Activated T-helper 9 cell treated with anti-CD3 and anti-CD28 coated beads, Interleukin-2, amount 50 U/mL, for 16 hours (primary cell): ENCODE data around the gene DGKK.
"Not testable (repeated sequence)": the region's sequence is repeated elsewhere in the genome, so short reads cannot be mapped to it uniquely, and the experiment has no call there.

Experiments used
- DNase-seq: peaks from one replicate; pipeline ENCODE4 v3.0.0-alpha.2; 2020; ENCODE audit warnings: low read depth

The DGKK gene

DNA sequence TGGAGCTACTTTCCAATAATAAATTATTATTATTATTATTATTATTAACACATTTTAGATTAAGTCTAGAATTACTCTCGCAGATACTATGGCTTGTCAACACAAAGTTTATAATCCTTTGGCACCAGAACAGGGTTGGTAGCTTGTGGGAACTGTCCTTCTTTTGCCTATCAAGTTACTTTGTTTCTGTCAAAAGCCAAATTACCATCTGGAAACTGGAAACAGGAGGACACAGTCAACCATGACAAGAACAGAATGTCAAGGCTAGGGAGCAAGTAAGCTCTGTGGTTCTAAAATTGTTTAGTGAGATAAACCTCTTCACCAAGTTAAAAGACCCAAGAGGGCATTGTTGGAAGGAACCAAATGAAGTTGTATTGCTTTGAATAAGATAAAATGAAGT, 42.5 kb downstream of the DGKK start:
- DNase-seq: no peak

GRCh38 chrX:50407976-50408375, 62.6 kb downstream of the DGKK start:
- DNase-seq: no peak

DNA sequence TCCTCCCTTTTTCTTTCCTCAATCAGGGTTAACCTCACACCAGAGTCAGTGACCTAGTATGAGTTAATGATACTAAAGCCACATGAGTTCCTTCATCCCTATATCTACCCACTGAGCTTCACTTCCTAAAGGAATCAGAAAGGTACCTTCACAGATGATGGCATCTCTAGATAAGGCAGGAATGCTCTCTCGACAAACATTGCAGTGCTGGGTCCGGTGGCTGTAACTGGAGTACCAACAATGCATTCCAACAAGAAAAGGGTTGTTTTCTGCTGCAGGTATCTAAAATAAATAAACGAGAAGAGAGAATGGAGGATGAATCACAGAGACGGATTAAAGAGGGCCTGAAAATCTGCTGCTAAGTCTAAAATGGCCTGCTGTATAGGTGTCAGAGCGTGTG, 66.7 kb downstream of the DGKK start:
- no peak for DNase-seq

DNA sequence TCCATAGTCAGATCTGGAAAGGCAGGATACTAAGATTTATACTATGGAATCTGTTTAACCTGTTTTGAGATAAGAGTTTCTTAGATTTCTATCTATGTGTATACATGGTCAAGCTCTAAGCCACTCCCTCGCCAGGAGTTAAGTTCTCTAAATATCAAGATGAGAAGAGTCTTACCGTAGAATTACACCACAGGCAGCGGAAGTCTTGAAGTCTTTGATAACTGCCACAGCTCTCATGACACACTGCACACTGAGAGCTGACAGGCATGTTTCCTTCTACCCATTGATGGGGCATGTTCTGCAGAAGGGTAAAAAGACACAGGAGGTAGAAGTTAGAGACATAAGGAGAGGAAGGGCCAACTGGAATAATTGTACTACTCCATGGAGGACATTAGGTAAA, 67.7 kb downstream of the DGKK start:
- DNase-seq: no peak

DNA sequence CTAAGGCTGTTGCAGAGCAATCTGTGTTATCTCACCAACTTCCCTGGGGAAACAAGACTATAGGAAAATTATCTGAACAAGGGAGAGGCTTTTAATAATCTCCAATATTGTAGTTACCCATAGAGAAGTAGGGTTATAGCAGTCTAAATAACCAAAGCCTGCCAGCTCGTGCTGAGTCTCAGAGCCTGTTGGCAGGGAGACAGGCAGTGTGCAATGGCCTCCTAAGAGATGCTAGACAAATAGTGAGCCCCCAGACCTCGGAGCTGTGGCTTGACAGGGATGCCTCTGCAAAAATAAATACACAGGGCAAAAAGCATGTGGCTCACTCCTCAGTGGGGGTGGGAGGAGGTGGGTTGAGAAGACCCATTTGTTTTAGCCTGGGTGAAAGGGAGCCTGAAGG, 76.7 kb downstream of the DGKK start:
- no peak for DNase-seq

DNA sequence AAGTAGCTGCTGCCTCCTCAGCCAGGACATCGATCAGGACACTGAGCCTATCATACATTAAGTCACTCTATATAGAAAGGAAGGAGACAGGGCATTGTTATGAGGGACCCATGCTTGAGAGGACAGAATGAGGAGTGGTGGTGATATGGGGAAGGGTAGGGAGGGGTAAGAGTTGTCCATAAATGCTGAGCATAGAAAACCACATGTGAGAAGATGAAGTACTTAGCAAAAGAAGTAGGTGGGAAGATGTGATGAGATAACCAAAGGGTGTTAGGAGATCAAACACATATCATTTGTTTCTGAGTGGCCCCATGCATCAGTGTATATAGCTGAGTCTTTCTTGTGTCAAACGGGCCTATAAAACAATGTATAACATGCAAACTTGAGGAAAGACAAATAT, 84.1 kb downstream of the DGKK start:
- DNase-seq: no peak

DNA sequence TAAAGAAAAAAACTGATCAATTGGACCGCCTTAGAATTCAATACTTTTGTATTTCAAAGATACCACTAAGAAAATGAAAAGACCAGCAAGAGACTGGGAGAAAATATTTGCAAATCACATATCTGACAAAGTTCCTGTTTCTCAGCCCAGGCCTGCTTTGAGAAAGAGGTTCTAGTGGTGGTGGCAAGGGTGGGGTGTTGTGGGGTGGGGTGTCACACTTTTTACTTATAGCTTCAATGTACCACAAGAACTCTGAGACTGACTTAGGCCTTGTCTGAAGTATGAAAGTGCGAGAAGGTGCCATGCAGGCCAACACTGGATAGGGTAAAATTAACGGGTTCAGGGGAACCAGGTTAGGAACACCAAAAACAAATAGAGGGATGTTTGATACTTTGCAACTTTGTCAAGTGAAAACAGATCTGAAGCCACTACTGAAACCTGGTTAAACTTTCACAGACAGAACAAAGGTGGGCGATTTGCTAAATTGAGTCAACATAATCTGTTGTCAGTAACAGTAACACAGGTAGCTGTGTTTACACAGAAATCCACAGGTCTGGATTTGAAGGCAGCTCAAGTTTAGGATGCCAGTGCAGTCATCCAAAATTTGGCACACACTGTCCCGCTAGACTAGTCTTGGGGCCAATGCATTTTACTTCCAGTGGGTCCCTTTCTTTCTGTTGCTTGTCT, 88.8 kb downstream of the DGKK start:
- DNase-seq: no peak

DNA sequence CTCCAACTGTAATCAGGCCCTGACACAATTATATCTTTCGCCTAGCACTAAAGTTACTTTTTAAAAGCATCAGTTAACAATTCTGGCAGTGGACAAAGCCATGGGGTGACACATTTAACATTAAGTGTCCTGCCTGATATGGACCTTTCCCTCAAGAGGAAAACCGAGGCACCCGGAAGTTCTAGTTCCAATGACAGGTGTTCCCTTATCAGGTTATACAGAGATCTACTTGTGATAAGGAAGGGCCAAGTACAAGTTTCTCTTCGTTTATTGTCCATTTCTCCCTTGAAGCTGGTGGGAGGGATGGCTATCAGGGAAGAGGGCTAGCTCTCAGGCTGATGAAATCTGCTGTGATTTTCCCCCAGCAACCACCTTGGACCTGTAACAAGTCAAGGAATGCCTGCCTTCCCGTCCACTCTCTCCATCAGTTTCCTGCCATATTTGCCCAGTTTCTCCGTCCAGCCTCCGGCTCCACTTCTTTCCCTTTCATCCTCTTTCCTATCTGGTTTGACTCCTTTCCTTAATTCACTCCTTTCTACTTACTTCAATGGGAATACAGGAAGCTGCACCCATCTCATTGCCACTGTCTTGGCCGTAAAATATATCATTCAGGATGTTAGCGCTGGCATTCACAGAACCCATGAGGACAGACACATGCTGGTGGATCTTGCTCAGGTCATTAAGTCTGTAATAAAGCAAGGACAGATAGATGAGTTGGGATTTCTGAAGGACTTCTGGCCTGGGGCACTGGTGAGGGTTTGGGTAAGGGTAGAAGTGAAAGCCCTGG, 95.0 kb downstream of the DGKK start:
- DNase-seq: no peak

- no peak for DNase-seq
These were observed 97.7 kb downstream of the DGKK start for GRCh38 chrX:50372966-50373365.

DNA sequence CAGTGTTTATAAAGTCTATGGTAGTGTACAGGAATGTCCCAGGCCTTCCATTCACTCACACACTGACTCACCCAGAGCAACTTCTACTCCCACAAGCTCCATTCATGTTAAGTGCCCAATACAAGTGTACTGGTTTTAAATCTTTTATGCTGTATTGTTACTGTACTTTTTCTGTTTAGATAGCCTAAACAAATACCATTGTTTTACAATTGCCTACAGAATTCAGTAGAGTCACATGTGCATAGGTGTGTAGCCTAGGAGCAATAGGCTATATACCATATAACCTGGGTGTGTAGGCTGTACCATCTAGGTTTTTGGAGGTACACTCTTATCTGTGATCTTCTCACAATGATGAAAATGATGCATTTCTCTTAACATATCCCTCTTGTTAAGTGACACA, 126.7 kb downstream of the DGKK start:
- DNase-seq: no peak

DNA sequence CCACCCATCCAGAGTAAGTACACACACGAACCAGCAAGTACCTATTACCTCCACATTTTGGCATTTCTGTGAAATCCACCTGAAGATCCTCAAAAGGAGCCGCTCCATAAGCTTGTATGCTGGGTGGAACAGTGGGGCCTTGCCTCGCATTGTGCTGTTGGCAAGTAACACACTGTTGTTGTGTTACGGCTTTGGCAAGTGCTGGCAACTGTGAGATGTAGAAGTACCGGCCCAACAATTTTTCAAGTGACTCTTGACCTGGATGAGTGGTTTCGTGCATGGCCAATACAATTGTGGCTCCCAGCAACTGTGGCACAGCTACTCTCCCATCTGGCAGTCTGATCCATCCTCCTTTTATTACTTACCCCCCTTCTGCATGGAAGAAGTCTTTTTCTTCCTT, 137.3 kb downstream of the DGKK start:
- no peak for DNase-seq

DNA sequence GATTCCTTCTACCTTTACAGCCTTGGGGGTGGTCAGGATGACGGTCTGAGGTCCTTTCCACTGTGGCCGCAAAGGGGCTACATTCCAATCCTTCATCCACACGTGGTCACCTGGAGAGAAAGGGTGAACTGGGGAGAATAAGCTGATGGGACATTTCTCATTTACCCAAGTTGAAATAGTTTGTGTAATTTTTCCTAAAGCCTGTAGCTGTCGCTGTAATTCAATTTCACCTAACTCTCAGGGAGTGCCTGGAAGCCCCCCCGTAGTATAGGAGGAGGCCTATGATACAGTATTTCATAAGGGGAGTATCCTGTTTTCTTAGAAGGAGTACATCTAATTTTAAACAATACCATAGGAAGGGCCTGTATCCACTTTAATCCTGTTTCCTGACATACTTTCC, 138.0 kb downstream of the DGKK start:
- not testable (repeated sequence) for DNase-seq

DNA sequence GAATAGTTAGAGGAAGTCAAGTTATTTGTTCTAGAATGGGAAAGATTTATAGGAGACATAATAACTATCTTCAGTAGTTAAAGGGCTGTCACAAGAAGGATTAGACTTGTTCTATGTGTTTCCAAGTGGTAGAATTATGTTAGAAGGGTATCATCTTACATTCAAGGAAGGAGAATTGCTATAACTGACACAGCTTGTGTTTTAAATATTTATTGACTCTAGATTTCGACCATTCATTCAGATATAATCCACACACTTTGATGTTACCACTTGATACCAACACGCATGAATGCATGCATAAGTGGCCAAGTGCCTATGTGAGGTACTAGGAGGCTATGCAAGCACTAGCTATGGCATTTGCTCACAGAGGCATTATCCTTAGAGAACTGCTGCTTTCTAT, 143.4 kb downstream of the DGKK start:
- no peak for DNase-seq
